HG03439 (cell line): ENCODE data around the gene LRRC75A.
"Not testable (repeated sequence)": the region's sequence is repeated elsewhere in the genome, so short reads cannot be mapped to it uniquely, and the experiment has no call there.

Experiments used
- ATAC-seq: cut with Tn5 transposase; IDR thresholded peaks from one replicate; pipeline ENCODE4 v1.9.1; 2021; ENCODE audit warnings: mild to moderate bottlenecking, moderate library complexity; ENCODE audit not compliant: unreplicated experiment

Gene LRRC75A

DNA sequence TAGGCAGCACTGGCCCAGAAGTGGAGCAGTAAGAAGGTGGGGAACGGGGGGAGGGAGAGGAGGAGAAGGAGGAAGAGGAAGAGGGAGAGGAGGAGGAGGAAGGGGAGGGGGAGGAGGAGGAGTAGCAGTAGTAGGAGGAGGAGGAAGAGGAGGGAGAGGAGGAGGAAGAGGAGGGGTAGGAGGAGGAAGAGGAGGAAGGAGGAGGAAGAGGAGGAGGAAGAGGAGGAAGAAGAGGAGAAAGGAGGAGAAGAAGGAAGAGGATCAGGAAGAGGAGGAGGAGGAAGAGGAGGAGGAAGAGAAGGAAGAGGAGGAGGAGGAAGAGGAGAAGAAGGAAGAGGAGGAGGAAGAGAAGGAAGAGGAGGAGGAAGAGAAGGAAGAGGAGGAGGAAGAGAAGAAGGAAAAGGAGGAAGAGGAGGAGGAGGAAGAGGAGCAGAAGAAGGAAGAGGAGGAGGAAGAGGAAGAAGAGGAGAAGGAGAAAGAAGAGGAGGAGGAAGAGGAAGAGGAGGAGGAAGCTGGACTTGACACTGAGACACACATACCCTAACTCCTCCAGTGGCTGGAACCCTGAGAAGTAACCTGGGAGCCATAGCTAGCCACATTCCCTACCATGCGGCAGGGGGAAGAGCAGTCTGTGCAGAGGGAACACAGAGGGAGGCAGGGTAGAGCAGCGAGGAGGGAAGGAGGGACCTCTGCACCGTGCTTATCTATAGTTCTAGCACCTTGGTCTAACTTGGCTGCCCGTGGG lies 35.8 kb downstream of the LRRC75A start:
- ATAC-seq = no peak

GRCh38 chr17:16453493-16453851 lies 38.5 kb downstream of the LRRC75A start:
- ATAC-seq = no peak

DNA sequence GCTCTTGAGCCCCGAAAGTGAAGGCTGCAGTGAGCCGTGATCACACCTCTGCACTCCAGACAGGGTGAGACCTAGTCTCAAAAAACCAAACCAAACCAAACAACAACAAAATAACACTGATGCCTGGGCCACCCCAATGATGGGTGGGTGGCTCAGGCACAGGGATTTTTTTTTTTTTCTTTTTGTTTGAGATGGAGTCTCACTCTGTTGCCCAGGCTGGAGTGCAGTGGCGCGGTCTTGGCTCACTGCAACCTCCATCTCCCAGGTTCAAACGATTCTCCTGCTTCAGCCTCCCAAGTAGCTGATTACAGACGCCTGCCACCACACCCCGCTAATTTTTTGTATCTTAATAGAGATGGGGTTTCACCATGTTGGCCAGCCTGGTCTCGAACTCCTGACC lies 39.7 kb downstream of the LRRC75A start:
- ATAC-seq = not testable (repeated sequence)

DNA sequence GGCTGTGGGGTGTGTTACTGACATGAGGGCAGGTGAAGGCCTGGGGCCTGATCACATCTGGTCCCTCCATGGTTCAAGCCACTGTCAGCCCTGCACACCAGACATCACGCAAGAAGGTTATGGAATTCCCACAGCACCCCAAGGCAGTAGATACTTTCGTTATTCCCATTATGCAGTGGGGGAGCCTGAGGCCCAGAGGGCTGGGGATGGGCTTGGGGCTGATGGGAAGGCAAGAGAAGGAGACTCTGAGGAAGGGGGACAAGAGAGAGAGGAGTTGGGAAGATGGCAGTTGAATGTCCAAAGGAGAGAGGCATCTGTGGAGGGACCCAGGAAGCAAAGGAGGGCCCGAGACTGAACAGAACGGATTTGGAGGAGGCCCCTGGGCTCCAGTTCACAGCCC lies 42.0 kb downstream of the LRRC75A start:
- ATAC-seq = no peak

GRCh38 chr17:16449121-16449570 lies 42.8 kb downstream of the LRRC75A start:
- no peak for ATAC-seq

- ATAC-seq = no peak
Observed at GRCh38 chr17:16448490-16448889, 43.5 kb downstream of the LRRC75A start.

GRCh38 chr17:16447676-16448075 lies 44.3 kb downstream of the LRRC75A start:
- no peak for ATAC-seq

DNA sequence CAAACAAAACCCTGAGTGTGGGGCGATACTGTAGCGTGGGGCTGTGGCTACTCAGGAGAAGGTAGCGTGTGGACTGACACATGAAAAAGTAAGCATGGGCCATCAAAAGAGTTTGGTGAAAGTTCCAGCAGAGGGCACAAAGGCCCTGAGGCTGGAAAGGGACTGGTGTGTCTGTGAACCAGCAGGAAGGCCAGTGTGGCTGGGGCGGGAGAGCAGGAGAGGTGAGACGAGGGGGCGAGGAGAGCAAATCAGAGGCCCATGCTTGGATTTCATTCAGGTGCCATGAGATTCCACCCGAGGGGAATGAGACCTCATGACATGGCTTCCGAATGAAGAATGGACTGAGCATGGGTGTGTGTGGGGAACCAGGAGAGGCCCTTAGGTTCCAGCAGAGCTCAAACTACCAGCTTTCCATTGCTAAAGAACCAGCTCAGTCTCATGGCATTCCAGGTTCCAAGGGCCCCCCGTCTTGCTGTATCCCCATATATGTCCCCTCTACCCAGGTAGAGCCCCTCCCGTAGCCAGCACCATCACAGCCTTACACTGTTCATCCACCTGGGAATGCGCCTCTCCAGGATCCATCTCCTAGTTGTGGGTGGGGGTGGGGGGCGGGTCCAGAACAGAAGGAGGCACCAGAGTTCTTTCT lies 45.5 kb downstream of the LRRC75A start:
- ATAC-seq = no peak

DNA sequence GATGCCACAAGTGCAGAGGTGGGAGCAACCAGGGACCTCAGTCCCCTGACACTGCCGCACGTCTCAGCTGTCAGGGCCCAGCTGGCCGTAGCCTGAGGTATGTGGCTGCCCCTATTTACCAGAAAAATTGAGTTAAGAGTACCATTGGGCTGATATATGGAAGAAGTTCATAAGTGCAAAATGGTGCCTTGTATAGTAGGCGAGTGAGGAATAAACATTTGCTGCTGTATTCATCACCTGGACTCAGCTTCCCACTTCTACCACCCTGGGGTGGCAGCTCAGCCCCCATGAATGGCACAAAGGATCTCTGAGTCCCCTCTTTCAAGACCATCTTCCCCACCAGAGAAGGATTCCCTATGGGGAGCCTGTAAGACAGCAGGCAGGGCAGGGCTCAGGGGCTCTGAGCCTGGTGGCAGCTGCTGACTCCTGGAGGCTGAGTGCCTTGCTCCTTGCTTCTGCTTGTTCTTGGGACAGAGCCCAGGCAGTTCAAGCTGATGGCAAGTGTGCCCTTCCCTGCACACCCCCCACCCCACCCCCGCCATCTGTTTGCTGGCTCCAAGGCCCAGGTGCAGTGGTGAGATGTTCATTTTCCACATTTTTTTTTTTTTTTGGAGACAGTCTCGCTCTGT lies 47.6 kb downstream of the LRRC75A start:
- ATAC-seq = no peak

DNA sequence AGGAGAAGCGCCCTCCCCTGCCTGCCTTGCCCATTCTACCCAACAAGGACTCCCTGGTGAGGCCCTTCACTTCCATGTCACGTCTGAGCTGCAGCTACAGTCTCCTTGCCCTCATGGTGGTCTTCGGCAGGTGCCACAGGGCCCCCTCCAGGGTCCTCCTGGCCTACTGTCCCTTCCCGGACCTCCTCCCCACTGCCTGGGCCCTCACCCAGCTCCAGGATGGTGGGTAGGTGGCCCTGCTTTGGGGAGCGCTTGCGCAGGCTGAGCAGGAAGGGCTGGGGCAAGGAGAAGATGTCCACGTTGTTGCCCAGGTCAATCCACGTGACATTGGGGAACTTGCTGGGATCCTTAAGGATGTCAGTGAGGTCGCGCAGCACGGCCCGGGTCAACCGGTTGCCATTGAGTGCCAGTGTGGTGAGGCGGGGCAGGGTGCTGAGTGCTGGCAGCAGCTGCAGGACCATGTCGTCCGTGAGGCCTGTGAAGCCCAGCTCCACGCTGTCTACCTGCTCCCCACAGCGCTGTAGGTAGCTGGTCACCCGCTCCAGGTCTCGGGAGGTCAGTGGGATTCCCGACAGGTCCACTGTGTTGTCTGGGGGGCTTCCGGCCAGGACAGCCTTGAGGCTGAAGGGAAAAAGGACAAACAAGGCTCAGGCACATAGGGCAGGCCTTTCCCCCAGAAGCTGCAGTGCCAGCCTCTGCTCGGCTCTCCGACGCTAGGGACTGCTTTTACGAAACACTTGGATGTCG lies 48.3 kb downstream of the LRRC75A start:
- ATAC-seq = no peak

DNA sequence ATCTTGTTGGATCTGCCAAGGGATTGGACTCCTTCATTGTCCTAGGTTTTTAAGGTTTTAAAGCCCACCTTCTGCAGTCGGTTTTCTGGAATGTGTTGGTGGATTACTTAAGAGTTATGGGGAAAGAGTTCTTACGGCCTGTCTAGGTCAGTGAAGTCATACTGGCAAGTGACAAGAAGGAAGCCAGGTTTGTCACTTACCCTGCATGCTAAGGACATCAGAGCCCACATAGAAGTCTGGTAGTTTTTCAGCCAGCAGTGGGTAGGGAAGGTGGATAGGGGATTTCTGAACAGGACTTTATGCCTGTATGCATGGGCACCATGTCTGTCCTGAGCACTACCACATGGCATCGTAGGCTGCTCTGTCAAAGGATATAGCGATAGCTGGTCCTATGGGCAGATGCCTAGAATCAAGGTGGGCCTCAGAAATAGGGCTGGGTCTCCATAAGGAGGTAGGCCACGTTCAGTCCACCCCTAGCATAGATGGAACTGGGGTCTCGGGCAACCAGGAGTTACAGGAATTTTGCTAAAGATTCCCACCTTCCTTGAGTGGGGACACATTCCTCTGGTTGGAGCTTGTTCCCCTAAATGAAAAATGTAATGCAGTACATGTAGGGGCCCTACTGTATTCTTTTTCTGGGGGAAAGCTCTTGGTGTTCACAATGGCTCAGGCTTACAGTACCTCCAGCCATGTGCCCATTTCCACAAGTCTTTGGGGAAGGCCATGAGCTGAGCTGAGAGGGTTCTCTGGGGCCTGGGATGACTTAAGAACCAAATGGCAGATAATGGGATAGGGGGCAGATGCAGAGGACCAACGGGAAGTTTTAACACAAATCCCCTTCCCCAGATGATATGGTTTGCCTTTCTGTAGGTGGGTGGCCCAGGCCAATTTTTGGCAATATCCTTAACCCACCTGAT lies 49.1 kb downstream of the LRRC75A start:
- ATAC-seq = no peak

DNA sequence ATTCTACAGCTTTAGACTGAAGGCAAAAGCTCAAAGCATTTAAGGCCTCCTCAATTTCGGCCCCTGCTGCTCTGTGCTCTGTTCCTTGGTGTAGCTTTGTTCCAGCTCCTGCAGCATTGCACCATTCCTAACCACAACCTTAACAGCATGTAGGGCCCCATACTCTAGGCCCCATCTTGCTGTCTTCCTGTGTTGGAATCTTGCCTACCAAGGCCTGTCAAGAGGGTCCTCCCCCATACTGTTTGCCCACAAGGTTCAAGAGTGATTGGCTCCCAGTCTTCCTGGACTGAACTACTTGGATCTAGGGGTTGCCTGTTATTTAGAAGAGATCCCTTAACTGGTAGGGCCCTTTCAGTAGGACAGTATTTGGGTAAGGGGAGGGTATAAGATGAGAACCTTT lies 49.9 kb downstream of the LRRC75A start:
- ATAC-seq = no peak

DNA sequence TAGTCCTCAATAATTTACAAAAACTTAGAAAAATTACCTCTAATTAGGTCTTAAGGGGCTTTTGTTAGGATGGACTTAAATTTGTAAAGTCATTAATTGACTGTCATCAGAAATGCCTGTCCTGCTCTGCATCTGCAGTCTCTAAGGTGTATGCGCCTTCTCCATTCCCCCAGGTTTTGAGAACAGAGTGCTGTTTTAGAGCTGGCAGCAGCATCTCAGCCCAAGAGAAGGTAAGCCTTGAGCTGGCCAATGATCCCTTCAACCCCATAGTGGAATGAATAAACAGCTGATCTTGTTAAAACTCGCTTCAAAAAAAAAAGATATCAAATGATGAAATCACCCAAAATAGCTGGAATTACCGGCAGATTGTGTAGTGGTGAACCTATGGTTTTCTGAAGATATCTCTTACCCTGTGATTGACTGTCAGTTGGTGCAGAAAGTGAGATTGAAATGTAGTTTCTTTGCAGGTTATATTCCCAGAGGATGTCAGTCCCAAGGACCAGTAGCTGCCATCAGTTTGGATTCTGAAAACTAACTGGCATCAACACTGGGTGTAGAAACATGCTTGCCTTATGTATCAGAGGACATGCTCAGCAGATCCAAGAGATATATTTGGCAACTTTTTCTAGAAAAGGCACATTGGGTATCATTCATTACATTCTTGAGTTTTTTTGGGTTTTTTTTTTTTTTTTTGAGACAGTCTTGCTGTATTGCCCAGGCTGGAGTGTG lies 50.9 kb downstream of the LRRC75A start:
- no peak for ATAC-seq

- ATAC-seq = not testable (repeated sequence)
Observed at GRCh38 chr17:16440354-16440753, 51.6 kb downstream of the LRRC75A start.

DNA sequence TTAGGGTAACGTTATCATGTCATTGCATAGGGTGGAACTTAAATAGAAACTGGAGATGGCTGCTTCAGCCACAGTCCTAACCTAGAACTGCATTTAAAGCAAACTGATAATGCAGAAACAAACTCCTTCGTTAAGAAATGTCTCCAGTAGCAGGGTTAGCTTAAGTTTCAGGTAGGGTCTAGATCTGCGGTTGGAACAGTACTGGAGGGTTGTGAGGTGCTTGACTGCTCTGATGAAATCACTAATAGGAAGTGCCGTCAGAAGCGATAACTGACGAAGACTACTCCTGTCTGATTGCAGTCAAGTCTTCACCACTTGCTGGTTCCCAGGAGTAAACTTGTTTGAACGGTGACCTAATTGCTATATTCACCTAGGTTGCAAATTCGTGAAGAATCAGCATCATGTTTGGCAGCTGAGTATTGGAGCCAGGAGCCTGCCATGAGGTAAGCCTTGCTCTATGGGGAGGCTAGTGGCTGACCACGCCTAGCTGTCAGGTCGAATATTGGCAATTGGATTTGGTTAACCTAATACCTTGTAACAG lies 52.1 kb downstream of the LRRC75A start:
- ATAC-seq = no peak

DNA sequence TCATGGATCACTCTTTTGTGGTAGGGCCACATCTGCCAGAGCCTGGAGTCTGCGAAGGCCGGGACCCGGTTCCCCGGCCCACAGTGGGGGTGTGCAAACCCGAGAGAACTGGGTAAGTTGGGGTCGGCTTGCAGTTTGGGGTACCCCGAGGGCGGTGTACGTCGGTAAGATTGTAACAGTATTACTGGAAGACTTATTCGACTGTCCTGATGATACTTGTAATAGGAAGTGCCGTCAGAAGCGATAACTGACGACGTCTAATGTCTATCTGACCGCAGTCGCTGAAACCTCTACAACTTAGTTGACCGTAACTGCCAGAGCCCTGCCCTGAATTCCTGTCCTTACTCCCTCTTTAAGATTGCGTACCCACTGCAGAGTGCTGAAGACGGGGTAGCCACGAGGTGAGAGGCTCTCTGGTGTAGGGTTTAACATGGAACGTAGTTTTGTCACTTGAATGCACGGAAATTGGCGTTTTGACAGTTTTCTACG lies 52.6 kb downstream of the LRRC75A start:
- no peak for ATAC-seq

- peak; percentile 70 for ATAC-seq
Observed at GRCh38 chr17:16438557-16439302, 53.3 kb downstream of the LRRC75A start.

DNA sequence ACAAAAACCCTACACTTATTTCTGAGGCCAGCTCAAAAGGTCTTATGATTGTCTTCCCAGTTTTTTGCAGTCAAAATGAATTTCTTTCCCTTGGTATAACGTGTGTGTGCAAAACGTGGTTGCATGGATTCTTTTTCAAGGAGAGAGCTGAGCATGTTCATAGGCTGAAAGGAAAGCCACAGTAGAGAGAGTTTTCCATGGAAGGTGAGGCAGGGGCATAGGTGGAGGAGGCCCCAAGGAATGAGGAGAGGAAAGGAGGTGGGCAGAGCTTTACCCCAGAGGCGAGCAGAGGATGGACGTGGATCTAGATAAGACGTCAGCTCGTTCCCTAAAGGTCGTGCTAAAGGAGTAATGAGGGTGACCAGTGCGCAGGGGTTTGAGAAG lies 53.8 kb downstream of the LRRC75A start:
- no peak for ATAC-seq

GRCh38 chr17:16437083-16437482 lies 54.9 kb downstream of the LRRC75A start:
- no peak for ATAC-seq
